Measurements from ENCODE around the gene IGFBP4.

IGFBP4 gene

DNA sequence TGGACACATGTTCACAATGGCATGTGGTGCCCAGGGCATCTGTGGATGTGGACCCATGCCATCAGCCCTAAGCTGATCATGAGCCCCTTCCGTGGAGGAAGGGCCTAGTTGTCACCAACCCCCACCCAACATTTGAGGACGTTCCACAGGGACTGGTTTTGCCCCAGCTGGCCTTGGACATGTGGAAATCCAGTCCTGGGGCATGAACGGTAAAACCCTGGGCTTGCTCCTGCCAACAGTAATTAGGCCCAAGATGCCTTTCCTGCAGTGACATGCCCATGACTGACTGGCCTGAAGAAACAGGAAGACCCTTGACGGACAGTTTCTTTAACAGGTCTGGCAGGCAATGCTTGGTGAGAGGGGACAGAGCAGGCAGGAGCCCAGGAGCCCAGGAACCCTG is 50.4 kb downstream of the IGFBP4 start:
- DNase-seq = no peak

DNA sequence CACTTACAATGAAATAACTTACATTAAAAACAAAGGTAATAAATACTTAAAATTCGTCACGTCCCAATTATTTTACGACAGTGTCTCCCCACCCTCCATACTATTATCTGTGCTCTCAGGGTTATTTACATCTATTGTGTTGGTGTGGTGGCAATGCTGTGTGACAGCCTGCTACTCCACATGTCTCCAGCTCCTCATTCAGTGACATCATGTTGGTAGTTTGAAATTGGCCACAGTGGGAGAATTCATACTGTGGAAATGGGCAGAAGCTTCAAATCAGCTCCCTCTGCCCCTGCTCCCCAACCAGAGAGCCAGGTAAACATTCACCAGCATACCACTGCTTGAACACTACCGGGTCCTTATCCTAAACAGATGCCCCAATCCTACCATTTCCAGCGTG is 51.9 kb downstream of the IGFBP4 start:
- DNase-seq = no peak

DNA sequence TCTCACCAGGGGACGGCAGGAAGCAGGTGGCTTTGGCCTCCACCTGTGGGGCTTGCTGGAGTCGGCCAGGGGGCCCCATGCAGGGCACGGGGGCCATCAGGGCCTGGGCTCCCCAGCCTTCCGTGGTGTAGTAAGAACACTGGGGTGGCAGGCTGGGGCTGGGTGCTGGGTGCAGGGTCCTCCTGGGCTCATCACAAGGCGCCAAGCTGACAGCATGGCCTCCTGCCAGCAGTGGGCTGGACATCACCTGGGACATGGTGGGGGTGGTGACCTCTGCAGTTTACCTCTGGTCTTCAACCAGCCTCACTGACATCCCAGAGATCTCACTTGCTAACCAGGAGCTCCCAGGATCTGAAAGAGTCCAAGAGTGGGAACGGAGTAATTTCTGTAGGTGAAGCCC is 52.9 kb downstream of the IGFBP4 start:
- no peak for DNase-seq

DNA sequence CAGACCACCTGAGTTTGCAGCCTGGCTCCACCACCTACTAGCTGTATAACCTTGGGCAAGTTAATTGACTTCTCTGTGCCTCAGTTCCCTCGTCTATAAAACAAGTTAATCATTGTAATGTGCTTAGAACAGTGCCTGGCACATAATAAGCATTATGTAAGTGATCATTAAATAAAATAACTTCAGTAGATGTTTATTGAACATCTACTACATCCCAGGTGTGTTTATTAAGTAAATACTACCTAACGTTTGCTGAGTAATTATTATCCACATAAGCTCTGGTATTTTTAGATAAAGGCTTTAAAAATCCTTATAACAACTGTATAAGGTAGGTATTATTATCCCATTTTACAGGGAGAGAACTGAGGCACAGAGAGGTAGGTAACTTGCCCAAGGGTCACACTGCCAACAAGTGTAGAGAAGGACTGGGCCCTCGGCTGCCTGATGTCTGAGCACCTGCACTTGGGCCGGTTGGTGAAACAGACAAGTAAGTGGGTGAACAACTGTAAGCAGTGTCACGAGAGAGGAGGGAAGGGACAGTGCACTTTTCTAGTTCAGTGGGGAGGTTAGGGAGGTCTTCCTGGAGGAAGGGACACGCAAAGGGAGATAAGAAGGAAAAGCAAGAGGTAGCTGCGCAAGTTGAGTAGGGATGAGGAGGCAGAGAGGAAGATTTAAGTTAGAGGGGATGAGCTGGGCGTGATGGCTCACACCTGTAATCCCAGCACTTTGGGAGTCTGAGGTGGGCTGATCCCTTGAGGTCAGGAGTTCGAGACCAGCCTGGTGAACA is 53.6 kb downstream of the IGFBP4 start:
- no peak for DNase-seq

DNA sequence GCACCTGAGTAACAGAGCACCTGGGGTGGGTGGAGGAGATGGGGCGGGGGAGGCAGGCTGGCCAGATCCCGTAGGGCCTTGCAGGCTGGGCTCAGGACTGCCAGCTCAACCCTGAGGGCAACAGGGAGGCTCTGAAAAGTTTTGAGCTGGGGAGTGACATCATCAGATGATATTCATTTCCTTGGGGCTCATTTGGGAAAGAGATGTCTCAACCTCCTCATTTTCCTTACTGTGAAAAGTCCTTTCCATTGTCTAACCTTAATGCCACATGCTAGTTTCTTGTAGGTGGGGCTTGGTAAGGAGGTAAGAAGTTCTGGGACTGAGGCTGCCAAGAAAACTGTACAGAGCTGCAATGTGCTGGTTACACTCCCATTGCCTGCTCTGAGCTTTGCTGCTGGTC is 54.4 kb downstream of the IGFBP4 start:
- no peak for DNase-seq

DNA sequence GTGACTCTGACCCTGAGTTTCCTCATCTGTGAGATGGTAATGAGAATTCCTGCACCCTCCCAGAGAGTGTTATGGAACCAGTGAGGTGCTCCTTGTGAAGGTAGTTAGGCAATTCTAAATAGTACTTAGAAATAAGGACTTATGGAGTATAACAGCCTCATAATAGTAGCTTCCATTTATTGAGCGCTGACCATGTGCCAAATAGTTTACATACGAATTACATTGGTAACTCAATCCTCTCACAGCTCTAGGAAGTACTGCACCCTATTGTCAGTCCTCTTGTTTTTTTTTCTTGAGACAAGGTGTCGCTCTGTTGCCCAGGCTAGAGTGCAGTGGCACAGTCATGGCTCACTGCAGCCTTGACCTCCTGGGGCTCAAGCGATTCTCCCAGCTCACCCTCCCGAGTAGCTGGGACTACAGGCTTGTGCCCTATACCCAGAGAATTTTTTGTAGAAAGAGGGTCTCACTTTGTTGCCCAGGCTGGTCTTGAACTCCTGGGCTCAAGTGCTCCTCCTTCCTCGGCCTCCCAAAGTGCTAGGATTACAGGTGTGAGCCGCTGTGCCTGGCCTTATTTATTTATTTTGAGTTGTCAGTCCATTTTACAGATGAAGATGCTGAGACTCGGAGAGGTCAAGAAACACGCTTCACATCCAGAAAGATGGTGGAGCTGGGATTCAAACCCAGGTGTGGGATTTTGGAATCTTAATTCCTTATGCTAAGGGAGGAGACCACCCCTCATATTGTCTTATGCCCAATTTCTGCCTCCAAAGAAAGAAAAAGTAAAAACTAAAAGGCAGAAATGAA is 55.2 kb downstream of the IGFBP4 start:
- no peak for DNase-seq

DNA sequence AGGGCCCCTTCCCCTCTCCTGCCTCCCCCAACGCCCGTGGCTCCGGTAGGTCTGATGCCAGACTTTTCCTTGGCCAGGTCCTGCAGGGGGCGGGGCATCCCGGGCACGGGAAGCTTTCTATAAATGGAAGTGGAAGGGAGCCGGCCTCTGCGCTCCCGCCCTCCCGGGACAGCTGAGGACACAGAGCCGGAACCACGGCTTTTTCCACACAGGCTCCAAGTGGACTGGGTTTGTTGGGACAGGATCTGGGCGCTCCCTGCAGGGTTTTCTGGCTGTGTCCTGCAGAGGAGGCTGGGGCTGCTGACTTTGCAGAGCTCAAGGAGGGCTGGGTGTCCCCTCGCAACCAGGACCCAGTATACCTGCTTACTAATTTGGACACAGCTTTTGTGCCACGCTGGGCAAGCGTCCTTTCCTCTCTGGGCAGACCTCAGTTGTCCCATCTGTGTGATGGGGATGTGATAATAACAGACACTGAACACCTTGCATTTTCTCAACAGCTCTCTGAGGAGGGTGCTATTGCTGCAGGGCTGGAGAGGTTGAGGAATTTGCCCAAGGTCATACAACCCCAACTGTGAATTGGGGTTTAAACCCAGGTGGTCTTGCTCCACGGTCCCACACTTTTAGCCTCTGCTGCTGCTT is 56.4 kb downstream of the IGFBP4 start:
- DNase-seq = no peak

GRCh38 chr17:40500190-40500589 is 56.9 kb downstream of the IGFBP4 start:
- DNase-seq = no peak

GRCh38 chr17:40500709-40501108 is 57.5 kb downstream of the IGFBP4 start:
- no peak for DNase-seq

- DNase-seq = no peak
Observed at GRCh38 chr17:40501499-40501911, 58.3 kb downstream of the IGFBP4 start, which contains the start of gene TNS4. Gene TNS4, minus strand, starts transcription at chr17:40501623. Its CDS starts 5,198 bp downstream, at chr17:40496425.

DNA sequence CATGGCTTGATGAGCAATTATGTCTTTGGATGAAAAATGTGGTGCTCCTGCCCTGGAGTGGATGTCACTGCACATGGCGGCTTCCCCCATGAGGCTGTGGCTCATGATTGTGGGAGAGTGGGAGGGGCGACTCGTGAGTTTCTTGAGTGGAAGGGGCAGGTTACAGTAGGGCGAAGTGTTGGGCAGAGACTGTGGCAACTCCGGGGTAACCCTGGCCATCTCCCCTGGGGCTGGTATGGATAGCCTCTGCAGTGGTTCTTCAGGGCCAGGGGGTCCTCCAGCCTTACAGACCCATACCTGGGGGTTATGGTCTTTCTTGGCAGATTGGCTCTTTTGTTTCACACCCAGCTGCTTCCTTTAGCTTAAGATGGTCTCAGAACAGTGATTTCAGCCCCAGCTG is 59.5 kb downstream of the IGFBP4 start:
- DNase-seq = no peak

- DNase-seq = no peak
Observed at GRCh38 chr17:40503154-40503553, 59.9 kb downstream of the IGFBP4 start.

DNA sequence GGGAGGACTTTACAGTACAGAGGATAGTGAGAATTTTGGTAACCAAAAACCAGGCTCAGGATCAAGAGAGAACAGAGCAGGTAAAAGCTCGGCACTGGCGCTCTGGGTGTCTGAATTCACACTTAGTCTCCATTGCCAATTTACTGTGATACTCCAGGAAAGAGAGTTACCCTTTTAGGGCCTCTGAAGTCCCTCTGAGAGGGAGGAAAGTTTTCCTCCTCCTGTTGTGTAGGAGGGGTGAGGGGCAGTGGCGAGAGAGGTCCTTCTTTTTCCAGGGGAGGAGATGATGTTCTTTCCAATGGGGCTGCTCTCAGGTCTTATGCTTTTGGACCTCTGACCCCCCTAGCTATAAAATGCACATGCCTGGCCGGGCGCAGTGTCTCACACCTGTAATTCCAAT is 63.5 kb downstream of the IGFBP4 start:
- no peak for DNase-seq
